Thyroid gland (tissue), 4 donors: ENCODE measurements around the gene ST6GALNAC5.

Experiments
- CTCF ChIP-seq, 6 experiments: fragments of 200-600 bp in 3 of 6; fragments of 450-650 bp in 3 of 6; sonication (generic) in 3 of 6; IDR thresholded peaks; one replicate each; pipeline ENCODE4 v1.5.1; 2016 to 2019; ENCODE audit warnings: antibody characterized with exemption in 6 of 6, mild to moderate bottlenecking in 2 of 6, inconsistent platforms in 1 of 6, moderate library complexity in 1 of 6
- POLR2A ChIP-seq, 2 donors: fragments of 450-650 bp; IDR thresholded peaks; one replicate each; pipeline ENCODE4 v1.6.1; 2017; ENCODE audit warnings: antibody characterized with exemption in 2 of 2, mild to moderate bottlenecking in 2 of 2, moderate library complexity in 1 of 2

DNA sequence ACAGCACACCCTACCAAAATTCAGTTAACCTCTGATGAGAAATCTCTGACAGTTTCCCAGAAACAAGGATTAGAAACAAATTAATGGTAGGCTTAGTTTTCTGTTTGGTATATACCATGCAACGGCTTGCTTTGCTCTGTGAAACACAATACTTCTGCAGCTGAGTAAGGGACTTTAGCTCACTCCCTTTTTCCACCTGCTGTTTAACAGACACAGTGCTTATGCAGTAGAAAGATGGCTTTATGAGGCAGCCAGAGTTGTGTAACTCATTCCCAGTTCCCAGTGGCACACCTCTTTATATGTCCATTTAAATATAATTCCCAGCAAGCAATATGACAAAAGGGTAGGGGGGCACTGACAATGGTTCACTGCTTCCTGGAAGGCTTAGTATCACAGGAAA lies 228.0 kb downstream of the ST6GALNAC5 start:
- TF ChIP-seq CTCF (IDR thresholded peaks at IDR 0.05) (no peak), POLR2A (IDR thresholded peaks at IDR 0.05) (no peak)
